OCI-LY1 (cell line): ENCODE data around the gene ATP6V1G1.

Experiments
- CTCF ChIP-seq: fragments of 200-600 bp; sonication (generic), shearing (Covaris generic); IDR thresholded peaks from 2 replicates; pipeline ENCODE4 v1.5.1; 2017; ENCODE audit warnings: mild to moderate bottlenecking, antibody characterized with exemption, low read length, moderate library complexity, mixed read lengths
- EZH2 ChIP-seq: fragments of 200-600 bp; sonication (generic), shearing (Covaris generic); IDR thresholded peaks from 2 replicates; pipeline ENCODE4 v1.8.0; 2017; ENCODE audit warnings: borderline replicate concordance, mixed run types, mild to moderate bottlenecking, antibody characterized with exemption, low read length, moderate library complexity, mixed read lengths

GRCh38 chr9:114604989-114605388 is 17.4 kb downstream of the ATP6V1G1 start:
- no peak for TF ChIP-seq CTCF
- TF ChIP-seq EZH2: no peak
